ENCODE results near the gene CEP44. TPM values are rescaled to one million over a fixed set of nuclear protein-coding genes. Genes with fewer than 3 reads are reported as not detected.
A peak's percentile ranks its signal among the peaks of the same experiment; 100 is the strongest.

CEP44 gene
- total RNA-seq (1 to 10 TPM; 5.4 to 8.1 (median 7.4) TPM), polyA plus RNA-seq (1 to 10 TPM; 3.4 to 7.7 (median 3.7) TPM)
- long read RNA-seq, donor 1, partial matches to known transcripts = 1 of 7 reads
- long read RNA-seq, donor 1, other reads (novel, unspliced or antisense) = 6 of 7 reads
- long read RNA-seq, donor 2, full-length matches to known transcripts = 1 of 7 reads
- long read RNA-seq, donor 2, partial matches to known transcripts = 0 of 7 reads
- long read RNA-seq, donor 2, other reads (novel, unspliced or antisense) = 6 of 7 reads

- TF ChIP-seq CTCF (IDR thresholded peaks at IDR 0.05) = no peak
- DNase-seq (peak; percentile 74 to 86), ATAC-seq (peak; percentile 81 to 88 (median 83))
- Histone ChIP-seq H3K27ac (peak within 1 kb of the TSS; percentile 100), H3K4me3 (peak within 1 kb of the TSS; percentile 94), H3K36me3 (ENCODE audit: insufficient read depth in 1 of 2, low read depth in 1 of 2) (no peaks in the 10 kb centered on the region), H3K27me3 (ENCODE audit: insufficient read depth in 3 of 3, low read length in 2 of 3) (no peaks in the 10 kb centered on the region), H3K9me3 (no peaks in the 10 kb centered on the region), H3K4me1 (peaks cover 43% of the 10 kb centered on the region)
- intact Hi-C loops (cut with DNase I) = no loop called here
- WGBS, 3 donors = 0% methylated on average over 51 to 52 of the region's 52 CpGs
Observed at GRCh38 chr4:174283507-174284471, at the start of gene CEP44, which contains the start of gene FBXO8. TSS of gene CEP44 (plus strand) at chr4:174283911. CDS start at chr4:174299122, 15,211 bp downstream. TSS of gene FBXO8 (minus strand) at chr4:174283667. CDS start at chr4:174263092, 20,575 bp downstream.

- no peak for TF ChIP-seq CTCF (IDR thresholded peaks at IDR 0.05)
- 77 to 96% (median 80%) methylated on average over 3 of the region's 3 CpGs for WGBS, 3 donors
- Histone ChIP-seq H3K27ac (no peak overlapping the region), H3K9me3 (no peaks in the 10 kb centered on the region), H3K27me3 (ENCODE audit: insufficient read depth in 3 of 3, low read length in 2 of 3) (no peaks in the 10 kb centered on the region), H3K4me3 (no peak overlapping the region), H3K4me1 (no peaks in the 10 kb centered on the region), H3K36me3 (ENCODE audit: insufficient read depth in 1 of 2, low read depth in 1 of 2) (peaks cover 0 to 57% of the 10 kb centered on the region in 2 donors)
- intact Hi-C loops (cut with DNase I) = no loop called here
- DNase-seq = no peak
- no peak for ATAC-seq
Observed at GRCh38 chr4:174236359-174236758, 47.4 kb upstream of the CEP44 start.

GRCh38 chr4:174241162-174241561 is 42.5 kb upstream of the CEP44 start:
- 89 to 91% (median 89%) methylated on average over 3 of the region's 3 CpGs for WGBS, 3 donors
- TF ChIP-seq CTCF (IDR thresholded peaks at IDR 0.05) = no peak
- Histone ChIP-seq H3K27me3 (ENCODE audit: insufficient read depth in 3 of 3, low read length in 2 of 3) (no peaks in the 10 kb centered on the region), H3K36me3 (ENCODE audit: insufficient read depth in 1 of 2, low read depth in 1 of 2) (peaks cover 0 to 50% of the 10 kb centered on the region in 2 donors), H3K27ac (no peak overlapping the region), H3K9me3 (no peaks in the 10 kb centered on the region), H3K4me1 (no peaks in the 10 kb centered on the region), H3K4me3 (no peak overlapping the region)
- ATAC-seq (no peak), DNase-seq (no peak)
- intact Hi-C loops (cut with DNase I) = no loop called here

- H3K9me3 ChIP-seq = no peaks in the 10 kb centered on the region
- no peak for TF ChIP-seq CTCF (IDR thresholded peaks at IDR 0.05)
- DNase-seq (no peak), ATAC-seq (no peak)
- H3K36me3 ChIP-seq (ENCODE audit: insufficient read depth in 1 of 2, low read depth in 1 of 2) = peaks cover 0 to 20% of the 10 kb centered on the region in 2 donors
- intact Hi-C loops (cut with DNase I) = no loop called here
- no peak overlapping the region for H3K4me3 ChIP-seq
- WGBS, 3 donors = 53 to 90% (median 86%) methylated on average over 1 of the region's 1 CpG
- H3K4me1 ChIP-seq = peaks cover 7% of the 10 kb centered on the region
- no peaks in the 10 kb centered on the region for H3K27me3 ChIP-seq (ENCODE audit: insufficient read depth in 3 of 3, low read length in 2 of 3)
- no peak overlapping the region for H3K27ac ChIP-seq
Observed at GRCh38 chr4:174244441-174244840, 39.3 kb upstream of the CEP44 start.
